MM.1S (cell line): Measurements from ENCODE around the gene SLC8A1.

Experiments
- DNase-seq: peaks from one replicate; pipeline ENCODE4 v3.0.0-alpha.2; 2015
- H2AFZ ChIP-seq: fragments of 300-600 bp; sonication (generic); 2 replicates; pipeline ENCODE4 v1.6.0; 2016; ENCODE audit warnings: antibody characterized with exemption, low read length
- H3F3A ChIP-seq: fragments of 300-600 bp; sonication (generic); 2 replicates; pipeline ENCODE4 v1.6.1; 2016; ENCODE audit warnings: mild to moderate bottlenecking, antibody characterized with exemption, low read length, moderate library complexity, mixed read lengths; ENCODE audit not compliant: insufficient read depth
- H3K27ac ChIP-seq: fragments of 300-600 bp; sonication (generic); 2 replicates; pipeline ENCODE4 v1.5.1; 2016; ENCODE audit warnings: mild to moderate bottlenecking, low read length
- H3K27me3 ChIP-seq: fragments of 300-600 bp; sonication (generic); replicated peaks from 2 replicates; pipeline ENCODE4 v1.6.0; 2016; ENCODE audit warnings: low read length; ENCODE audit not compliant: insufficient read depth
- H3K36me3 ChIP-seq: fragments of 300-600 bp; sonication (generic); replicated peaks from 2 replicates; pipeline ENCODE4 v1.6.1; 2016; ENCODE audit warnings: mild to moderate bottlenecking, low read length, mixed read lengths; ENCODE audit not compliant: insufficient read depth
- H3K4me1 ChIP-seq: fragments of 300-600 bp; sonication (generic); 2 replicates; pipeline ENCODE4 v1.6.1; 2016; ENCODE audit warnings: low read length, mixed read lengths
- H3K4me2 ChIP-seq: fragments of 300-600 bp; sonication (generic); 2 replicates; pipeline ENCODE4 v1.6.0; 2016; ENCODE audit warnings: low read depth, low read length
- H3K4me3 ChIP-seq: fragments of 300-600 bp; sonication (generic); 2 replicates; pipeline ENCODE4 v1.5.1; 2016; ENCODE audit warnings: low read length, mixed read lengths
- H3K79me2 ChIP-seq: fragments of 300-600 bp; sonication (generic); 2 replicates; pipeline ENCODE4 v1.6.1; 2016; ENCODE audit warnings: mixed run types, low read length, mixed read lengths
- H3K9ac ChIP-seq: fragments of 300-600 bp; sonication (generic); 2 replicates; pipeline ENCODE4 v1.6.1; 2016; ENCODE audit warnings: low read length, mixed read lengths
- H3K9me2 ChIP-seq: fragments of 300-600 bp; sonication (generic); replicated peaks from 2 replicates; pipeline ENCODE4 v1.6.1; 2016; ENCODE audit warnings: mild to moderate bottlenecking, low read length, mixed read lengths; ENCODE audit not compliant: insufficient read depth
- H3K9me3 ChIP-seq: fragments of 300-600 bp; sonication (generic); replicated peaks from 2 replicates; pipeline ENCODE4 v1.6.1; 2016; ENCODE audit warnings: mild to moderate bottlenecking, low read length, mixed read lengths; ENCODE audit not compliant: insufficient read depth
- H4K20me1 ChIP-seq: fragments of 300-600 bp; sonication (generic); 2 replicates; pipeline ENCODE4 v1.6.1; 2016; ENCODE audit warnings: mild to moderate bottlenecking, low read length, moderate library complexity, mixed read lengths; ENCODE audit not compliant: insufficient read depth
- CTCF ChIP-seq: fragments of 300-600 bp; sonication (generic); IDR thresholded peaks from 2 replicates; pipeline ENCODE4 v1.5.1; 2016; ENCODE audit warnings: antibody characterized with exemption, low read length, mixed read lengths
- EZH2 ChIP-seq: fragments of 300-600 bp; sonication (generic); optimal IDR thresholded peaks from 2 replicates; pipeline ENCODE3; 2017; ENCODE audit warnings: low read depth, mild to moderate bottlenecking, antibody characterized with exemption, low read length, mixed read lengths
- EZH2phosphoT487 ChIP-seq: fragments of 300-600 bp; sonication (generic); IDR thresholded peaks from 2 replicates; pipeline ENCODE4 v1.6.1; 2018; ENCODE audit warnings: antibody characterized with exemption, low read length

The SLC8A1 gene

GRCh38 chr2:40155728-40156127, 296.2 kb downstream of the SLC8A1 start:
- Histone ChIP-seq H3K27me3 (no peaks in the 10 kb centered on the region), H3K36me3 (no peaks in the 10 kb centered on the region), H3K4me3 (no peak overlapping the region), H4K20me1 (no peaks in the 10 kb centered on the region), H3K9me3 (no peaks in the 10 kb centered on the region), H3K9ac (no peak overlapping the region), H3K79me2 (no peaks in the 10 kb centered on the region), H3K4me1 (0 out of 2 replicates have a peak, but pooled peaks cover 5% of the 10 kb centered on the region), H3K9me2 (no peaks in the 10 kb centered on the region), H3K27ac (no peak overlapping the region), H3F3A (no peaks in the 10 kb centered on the region), H2AFZ (no peak overlapping the region), H3K4me2 (no peak overlapping the region)
- TF ChIP-seq EZH2 (no peak), EZH2phosphoT487 (no peak), CTCF (no peak)
- DNase-seq = no peak

- Histone ChIP-seq H3K79me2 (no peaks in the 10 kb centered on the region), H2AFZ (no peak overlapping the region), H3K4me1 (no peaks in the 10 kb centered on the region), H3F3A (no peaks in the 10 kb centered on the region), H3K9me3 (no peaks in the 10 kb centered on the region), H4K20me1 (no peaks in the 10 kb centered on the region), H3K27ac (no peak overlapping the region), H3K4me3 (no peak overlapping the region), H3K4me2 (no peak overlapping the region), H3K9me2 (no peaks in the 10 kb centered on the region), H3K27me3 (no peaks in the 10 kb centered on the region), H3K9ac (no peak overlapping the region), H3K36me3 (no peaks in the 10 kb centered on the region)
- TF ChIP-seq CTCF (no peak), EZH2 (no peak), EZH2phosphoT487 (no peak)
- DNase-seq = no peak
These were observed 301.6 kb downstream of the SLC8A1 start for GRCh38 chr2:40150266-40150665.

GRCh38 chr2:40148334-40148733, 303.6 kb downstream of the SLC8A1 start:
- no peaks in the 10 kb centered on the region for H3K9me2 ChIP-seq
- no peaks in the 10 kb centered on the region for H3K9me3 ChIP-seq
- no peaks in the 10 kb centered on the region for H3K36me3 ChIP-seq
- no peaks in the 10 kb centered on the region for H3K27me3 ChIP-seq
- no peak overlapping the region for H3K27ac ChIP-seq
- no peaks in the 10 kb centered on the region for H3K4me1 ChIP-seq
- H3K4me3 ChIP-seq = no peak overlapping the region
- no peaks in the 10 kb centered on the region for H4K20me1 ChIP-seq
- no peaks in the 10 kb centered on the region for H3K79me2 ChIP-seq
- no peak overlapping the region for H3K9ac ChIP-seq
- TF ChIP-seq CTCF = no peak
- no peak for TF ChIP-seq EZH2phosphoT487
- TF ChIP-seq EZH2 = no peak
- H3K4me2 ChIP-seq = no peak overlapping the region
- no peak for DNase-seq
- H2AFZ ChIP-seq = no peak overlapping the region
- H3F3A ChIP-seq = no peaks in the 10 kb centered on the region
